HepG2 (cell line): ENCODE data around the gene AARSD1. TPM values are rescaled to one million over a fixed set of nuclear protein-coding genes. Genes with fewer than 3 reads are reported as not detected.

Experiments used
- ERF ChIP-seq: IDR thresholded peaks from 2 replicates; pipeline ENCODE4 v1.6.1; 2018; ENCODE audit warnings: missing biosample characterization, missing genetic modification reagents
- FOXA3 ChIP-seq: IDR thresholded peaks from 2 replicates; pipeline ENCODE4 v1.6.1; 2016; ENCODE audit warnings: missing genetic modification reagents, missing compliant biosample characterization
- HOXA7 ChIP-seq: sonication (generic); formaldehyde crosslinking; IDR thresholded peaks from 2 replicates; pipeline ENCODE4 v1.8.1; 2022; ENCODE audit warnings: mild to moderate bottlenecking, missing genetic modification reagents, moderate library complexity
- KDM2A ChIP-seq: sonication (generic); formaldehyde crosslinking; IDR thresholded peaks from 2 replicates; pipeline ENCODE4 v1.4.0; 2020; ENCODE audit warnings: low read depth, missing genetic modification reagents, borderline replicate concordance
- PITX1 ChIP-seq: sonication (generic); formaldehyde crosslinking; IDR thresholded peaks from 2 replicates; pipeline ENCODE4 v1.5.1; 2020; ENCODE audit warnings: mild to moderate bottlenecking, missing genetic modification reagents
- SAP130 ChIP-seq: IDR thresholded peaks from 2 replicates; pipeline ENCODE4 v1.6.1; 2016; ENCODE audit warnings: low read depth
- SMAD3 ChIP-seq: sonication (generic); formaldehyde crosslinking; IDR thresholded peaks from 2 replicates; pipeline ENCODE4 v1.4.0; 2020; ENCODE audit warnings: missing genetic modification reagents
- SOX5 ChIP-seq: IDR thresholded peaks from 2 replicates; pipeline ENCODE4 v1.6.1; 2016; ENCODE audit warnings: borderline replicate concordance
- TARDBP ChIP-seq: sonication (generic); formaldehyde crosslinking; IDR thresholded peaks from 2 replicates; pipeline ENCODE4 v1.8.0; 2022; ENCODE audit warnings: mild to moderate bottlenecking, missing genetic modification reagents
- THAP11 ChIP-seq: IDR thresholded peaks from 2 replicates; pipeline ENCODE4 v1.6.1; 2016; ENCODE audit warnings: missing biosample characterization, missing genetic modification reagents
- ZFX ChIP-seq: sonication (generic); formaldehyde crosslinking; IDR thresholded peaks from 2 replicates; pipeline ENCODE4 v1.4.0; 2020; ENCODE audit warnings: mild to moderate bottlenecking, low read depth, missing genetic modification reagents, moderate library complexity
- ZNF577 ChIP-seq: sonication (generic); formaldehyde crosslinking; IDR thresholded peaks from 2 replicates; pipeline ENCODE4 v1.4.0; 2020; ENCODE audit warnings: mild to moderate bottlenecking, low read depth, missing genetic modification reagents, borderline replicate concordance
- ZNF614 ChIP-seq: IDR thresholded peaks from 2 replicates; pipeline ENCODE4 v1.6.1; 2018; ENCODE audit warnings: missing biosample characterization, missing genetic modification reagents, inconsistent platforms, borderline replicate concordance
- ZSCAN25 ChIP-seq: sonication (generic); formaldehyde crosslinking; IDR thresholded peaks from 2 replicates; pipeline ENCODE4 v1.8.0; 2022; ENCODE audit warnings: mild to moderate bottlenecking, missing genetic modification reagents
- ZSCAN9 ChIP-seq: IDR thresholded peaks from 2 replicates; pipeline ENCODE4 v1.6.1; 2016; ENCODE audit warnings: borderline replicate concordance
- polyA plus RNA-seq, 8 experiments: library from polyadenylated mRNA; depleted of rRNA in 3 of 8; stranded (reverse) in 7 of 8; unstranded in 1 of 8; fragments of >200 nt; fragmentation: Illumina TruSeq in 4 of 8; extraction: Trizol in 4 of 8; gene quantifications; 2 replicates each; pipeline versions ENCODE4 v1.2.1 to v1.2.3, GENCODE V29; 2011 to 2016; ENCODE audit warnings: low read depth in 4 of 8, missing spikeins in 1 of 8, mixed read lengths in 1 of 8; ENCODE audit not compliant: insufficient read depth in 1 of 8
- total RNA-seq, 5 experiments: library from RNA; depleted of rRNA; stranded (reverse); fragments of >200 nt; fragmentation: Illumina TruSeq; extraction: Trizol; gene quantifications; 2 replicates each; pipeline ENCODE4 v1.2.3, GENCODE V29; 2016; ENCODE audit warnings: low read depth in 1 of 5
- TF ChIP-seq, protein P1 (sequence below): sonication (generic); formaldehyde crosslinking; IDR thresholded peaks from 2 replicates; pipeline ENCODE4 v1.8.1; 2022; ENCODE audit warnings: mild to moderate bottlenecking, missing genetic modification reagents
- TF ChIP-seq, protein P2 (sequence below): sonication (generic); formaldehyde crosslinking; IDR thresholded peaks from 2 replicates; pipeline ENCODE4 v1.5.0; 2020; ENCODE audit warnings: mild to moderate bottlenecking, missing genetic modification reagents
- TF ChIP-seq, protein P3 (sequence below): sonication (generic); formaldehyde crosslinking; IDR thresholded peaks from 2 replicates; pipeline ENCODE4 v1.5.0; 2020; ENCODE audit warnings: mild to moderate bottlenecking, missing genetic modification reagents, moderate library complexity
- TF ChIP-seq, protein P4 (sequence below): sonication (generic); formaldehyde crosslinking; IDR thresholded peaks from 2 replicates; pipeline ENCODE4 v1.4.0; 2020; ENCODE audit warnings: missing genetic modification reagents, borderline replicate concordance

AARSD1 gene
- total and polyA plus RNA-seq, 2 of the 13 experiments (the other 11 are each of a cell fraction or from before 2014, with no cell fraction given): 24.7 to 29.3 TPM

DNA sequence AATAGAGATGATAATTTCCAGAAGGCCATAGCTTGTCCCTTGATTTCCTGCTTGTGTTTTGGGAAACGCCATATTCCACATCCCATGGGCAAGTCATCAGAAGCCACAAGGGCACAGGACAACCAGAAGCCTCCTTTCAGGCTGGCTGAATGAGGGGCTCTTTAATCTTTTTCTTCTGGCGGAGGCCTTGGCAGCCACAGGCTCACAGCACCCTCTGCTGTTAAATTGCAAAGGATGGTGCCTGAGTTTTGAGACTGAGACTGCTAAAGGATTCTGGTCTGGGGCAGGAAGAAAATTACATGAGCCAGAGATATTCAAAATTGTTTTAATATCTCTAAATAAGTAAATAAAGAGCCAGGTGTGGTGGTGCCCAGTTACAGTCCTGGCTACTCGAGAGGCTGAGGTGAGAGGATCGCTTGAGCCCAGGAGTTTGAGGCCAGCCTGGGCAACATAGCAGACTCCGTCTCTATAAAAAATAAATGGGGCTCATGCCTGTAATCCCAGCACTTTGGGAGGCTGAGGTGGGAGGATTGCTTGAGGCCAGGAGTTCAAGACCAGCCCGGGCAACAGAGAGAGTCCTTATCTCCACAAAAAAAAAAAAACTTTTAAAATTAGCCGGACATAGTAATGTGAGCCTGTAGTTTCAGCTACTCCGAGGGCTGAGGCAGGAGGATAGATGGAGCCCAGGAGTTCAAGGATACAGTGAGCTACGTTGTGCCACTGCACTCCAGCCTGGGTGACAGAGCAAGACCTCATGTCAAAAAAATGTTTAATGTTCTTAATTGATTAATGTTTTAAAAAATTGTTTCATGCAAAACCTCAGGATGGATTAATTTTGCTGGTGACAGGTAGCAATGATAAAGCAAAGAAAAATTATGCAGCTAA, 26.3 kb downstream of the AARSD1 start (continued):
- TF ChIP-seq, protein P1, sequence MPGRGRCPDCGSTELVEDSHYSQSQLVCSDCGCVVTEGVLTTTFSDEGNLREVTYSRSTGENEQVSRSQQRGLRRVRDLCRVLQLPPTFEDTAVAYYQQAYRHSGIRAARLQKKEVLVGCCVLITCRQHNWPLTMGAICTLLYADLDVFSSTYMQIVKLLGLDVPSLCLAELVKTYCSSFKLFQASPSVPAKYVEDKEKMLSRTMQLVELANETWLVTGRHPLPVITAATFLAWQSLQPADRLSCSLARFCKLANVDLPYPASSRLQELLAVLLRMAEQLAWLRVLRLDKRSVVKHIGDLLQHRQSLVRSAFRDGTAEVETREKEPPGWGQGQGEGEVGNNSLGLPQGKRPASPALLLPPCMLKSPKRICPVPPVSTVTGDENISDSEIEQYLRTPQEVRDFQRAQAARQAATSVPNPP: 0 out of 2 replicates have a peak, but pooled peaks have one; percentile 42
- TF ChIP-seq ZNF614 (CRISPR knock-in tag) (0 out of 2 replicates have a peak, but pooled peaks have one; percentile 35), ZSCAN9 (0 out of 2 replicates have a peak, but pooled peaks have one; percentile 29), KDM2A (CRISPR knock-in tag) (peak; percentile 53; the same call in 1 of the 2 replicates), ZFX (CRISPR knock-in tag) (peak; percentile 22; the same call in 1 of the 2 replicates), SOX5 (CRISPR knock-in tag) (0 out of 2 replicates have a peak, but pooled peaks have one; percentile 33), PITX1 (CRISPR knock-in tag) (0 out of 2 replicates have a peak, but pooled peaks have one; percentile 50), THAP11 (0 out of 2 replicates have a peak, but pooled peaks have one; percentile 29), SMAD3 (CRISPR knock-in tag) (peak; percentile 50; the same call in 1 of the 2 replicates), ZSCAN25 (CRISPR knock-in tag) (no peak), ZNF577 (CRISPR knock-in tag) (no peak), HOXA7 (CRISPR knock-in tag) (no peak), FOXA3 (CRISPR knock-in tag) (no peak), SAP130 (CRISPR knock-in tag) (peak; percentile 52; the same call in 1 of the 2 replicates), TARDBP (peak; percentile 46; the same call in 1 of the 2 replicates), ERF (peak; percentile 73)
- TF ChIP-seq, protein P2, sequence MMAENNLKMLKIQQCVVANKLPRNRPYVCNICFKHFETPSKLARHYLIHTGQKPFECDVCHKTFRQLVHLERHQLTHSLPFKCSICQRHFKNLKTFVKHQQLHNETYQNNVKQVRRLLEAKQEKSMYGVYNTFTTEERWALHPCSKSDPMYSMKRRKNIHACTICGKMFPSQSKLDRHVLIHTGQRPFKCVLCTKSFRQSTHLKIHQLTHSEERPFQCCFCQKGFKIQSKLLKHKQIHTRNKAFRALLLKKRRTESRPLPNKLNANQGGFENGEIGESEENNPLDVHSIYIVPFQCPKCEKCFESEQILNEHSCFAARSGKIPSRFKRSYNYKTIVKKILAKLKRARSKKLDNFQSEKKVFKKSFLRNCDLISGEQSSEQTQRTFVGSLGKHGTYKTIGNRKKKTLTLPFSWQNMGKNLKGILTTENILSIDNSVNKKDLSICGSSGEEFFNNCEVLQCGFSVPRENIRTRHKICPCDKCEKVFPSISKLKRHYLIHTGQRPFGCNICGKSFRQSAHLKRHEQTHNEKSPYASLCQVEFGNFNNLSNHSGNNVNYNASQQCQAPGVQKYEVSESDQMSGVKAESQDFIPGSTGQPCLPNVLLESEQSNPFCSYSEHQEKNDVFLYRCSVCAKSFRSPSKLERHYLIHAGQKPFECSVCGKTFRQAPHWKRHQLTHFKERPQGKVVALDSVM: peak; percentile 39; the same call in 1 of the 2 replicates
- TF ChIP-seq, protein P3, sequence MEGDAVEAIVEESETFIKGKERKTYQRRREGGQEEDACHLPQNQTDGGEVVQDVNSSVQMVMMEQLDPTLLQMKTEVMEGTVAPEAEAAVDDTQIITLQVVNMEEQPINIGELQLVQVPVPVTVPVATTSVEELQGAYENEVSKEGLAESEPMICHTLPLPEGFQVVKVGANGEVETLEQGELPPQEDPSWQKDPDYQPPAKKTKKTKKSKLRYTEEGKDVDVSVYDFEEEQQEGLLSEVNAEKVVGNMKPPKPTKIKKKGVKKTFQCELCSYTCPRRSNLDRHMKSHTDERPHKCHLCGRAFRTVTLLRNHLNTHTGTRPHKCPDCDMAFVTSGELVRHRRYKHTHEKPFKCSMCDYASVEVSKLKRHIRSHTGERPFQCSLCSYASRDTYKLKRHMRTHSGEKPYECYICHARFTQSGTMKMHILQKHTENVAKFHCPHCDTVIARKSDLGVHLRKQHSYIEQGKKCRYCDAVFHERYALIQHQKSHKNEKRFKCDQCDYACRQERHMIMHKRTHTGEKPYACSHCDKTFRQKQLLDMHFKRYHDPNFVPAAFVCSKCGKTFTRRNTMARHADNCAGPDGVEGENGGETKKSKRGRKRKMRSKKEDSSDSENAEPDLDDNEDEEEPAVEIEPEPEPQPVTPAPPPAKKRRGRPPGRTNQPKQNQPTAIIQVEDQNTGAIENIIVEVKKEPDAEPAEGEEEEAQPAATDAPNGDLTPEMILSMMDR (CRISPR knock-in tag): peak; percentile 93
- TF ChIP-seq, protein P4, sequence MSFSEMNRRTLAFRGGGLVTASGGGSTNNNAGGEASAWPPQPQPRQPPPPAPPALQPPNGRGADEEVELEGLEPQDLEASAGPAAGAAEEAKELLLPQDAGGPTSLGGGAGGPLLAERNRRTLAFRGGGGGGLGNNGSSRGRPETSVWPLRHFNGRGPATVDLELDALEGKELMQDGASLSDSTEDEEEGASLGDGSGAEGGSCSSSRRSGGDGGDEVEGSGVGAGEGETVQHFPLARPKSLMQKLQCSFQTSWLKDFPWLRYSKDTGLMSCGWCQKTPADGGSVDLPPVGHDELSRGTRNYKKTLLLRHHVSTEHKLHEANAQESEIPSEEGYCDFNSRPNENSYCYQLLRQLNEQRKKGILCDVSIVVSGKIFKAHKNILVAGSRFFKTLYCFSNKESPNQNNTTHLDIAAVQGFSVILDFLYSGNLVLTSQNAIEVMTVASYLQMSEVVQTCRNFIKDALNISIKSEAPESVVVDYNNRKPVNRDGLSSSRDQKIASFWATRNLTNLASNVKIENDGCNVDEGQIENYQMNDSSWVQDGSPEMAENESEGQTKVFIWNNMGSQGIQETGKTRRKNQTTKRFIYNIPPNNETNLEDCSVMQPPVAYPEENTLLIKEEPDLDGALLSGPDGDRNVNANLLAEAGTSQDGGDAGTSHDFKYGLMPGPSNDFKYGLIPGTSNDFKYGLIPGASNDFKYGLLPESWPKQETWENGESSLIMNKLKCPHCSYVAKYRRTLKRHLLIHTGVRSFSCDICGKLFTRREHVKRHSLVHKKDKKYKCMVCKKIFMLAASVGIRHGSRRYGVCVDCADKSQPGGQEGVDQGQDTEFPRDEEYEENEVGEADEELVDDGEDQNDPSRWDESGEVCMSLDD: no peak
